OCI-LY3 (cell line): Measurements from ENCODE around the gene SDK1.

Source experiments
- H2AFZ ChIP-seq: fragments of 200-600, 300-600 bp; shearing (Covaris generic); 2 replicates; pipeline ENCODE4 v1.6.0; 2014; ENCODE audit warnings: antibody characterized with exemption, low read depth, low read length
- H3K27ac ChIP-seq: fragments of 200-600, 300-600 bp; sonication (generic); 2 replicates; pipeline ENCODE4 v1.5.1; 2014; ENCODE audit warnings: mild to moderate bottlenecking, low read length, moderate library complexity, mixed read lengths
- H3K27me3 ChIP-seq: fragments of 200-600, 300-600 bp; sonication (generic); 2 replicates; pipeline ENCODE4 v1.6.1; 2014; ENCODE audit warnings: low read depth, low read length, mixed read lengths
- H3K36me3 ChIP-seq: fragments of 200-600, 300-600 bp; sonication (generic); replicated peaks from 2 replicates; pipeline ENCODE3; 2014; ENCODE audit warnings: low read depth, low read length, mixed read lengths
- H3K4me1 ChIP-seq: fragments of 300-600, 200-600 bp; sonication (generic); 2 replicates; pipeline ENCODE4 v1.6.1; 2014; ENCODE audit warnings: low read length, mixed read lengths
- H3K4me2 ChIP-seq: fragments of 200-600, 300-600 bp; sonication (generic); 2 replicates; pipeline ENCODE4 v1.6.1; 2014; ENCODE audit warnings: low read length, mixed read lengths
- H3K4me3 ChIP-seq: fragments of 300-600, 200-600 bp; sonication (generic); 2 replicates; pipeline ENCODE4 v1.5.1; 2014; ENCODE audit warnings: antibody characterized with exemption, mild to moderate bottlenecking, low read length, moderate library complexity
- H3K79me2 ChIP-seq: fragments of 300-600, 200-600 bp; shearing (Covaris generic); 2 replicates; pipeline ENCODE4 v1.6.1; 2014; ENCODE audit warnings: mild to moderate bottlenecking, low read length, mixed read lengths
- H3K9ac ChIP-seq: fragments of 300-600, 200-600 bp; shearing (Covaris generic); 2 replicates; pipeline ENCODE4 v1.6.0; 2014; ENCODE audit warnings: mild to moderate bottlenecking, low read length, moderate library complexity
- H3K9me3 ChIP-seq: fragments of 200-600, 300-600 bp; shearing (Covaris generic); 2 replicates; pipeline ENCODE4 v1.6.1; 2014; ENCODE audit warnings: low read length, mixed read lengths; ENCODE audit not compliant: insufficient read depth
- H4K20me1 ChIP-seq: fragments of 200-600, 300-600 bp; sonication (generic); 2 replicates; pipeline ENCODE4 v1.6.1; 2016; ENCODE audit warnings: low read length, mixed read lengths; ENCODE audit not compliant: insufficient read depth
- CTCF ChIP-seq: fragments of 200-600, 300-600 bp; sonication (generic); IDR thresholded peaks from 2 replicates; pipeline ENCODE4 v1.5.1; 2014; ENCODE audit warnings: antibody characterized with exemption, low read length, low read depth
- EZH2phosphoT487 ChIP-seq: fragments of 200-600 bp; shearing (Covaris generic); IDR thresholded peaks from 2 replicates; pipeline ENCODE4 v1.6.1; 2018; ENCODE audit warnings: antibody characterized with exemption, mixed run types, low read depth

Gene SDK1

GRCh38 chr7:3915337-3915878, 614.4 kb downstream of the SDK1 start:
- Histone ChIP-seq H2AFZ (no peak overlapping the region), H3K36me3 (no peaks in the 10 kb centered on the region), H3K9ac (no peak overlapping the region), H3K4me3 (no peak overlapping the region), H3K79me2 (no peaks in the 10 kb centered on the region), H3K9me3 (no peaks in the 10 kb centered on the region), H3K4me2 (no peak overlapping the region), H3K27ac (no peak overlapping the region), H3K27me3 (no peaks in the 10 kb centered on the region), H4K20me1 (no peaks in the 10 kb centered on the region), H3K4me1 (no peaks in the 10 kb centered on the region)
- TF ChIP-seq CTCF = no peak
- no peak for TF ChIP-seq EZH2phosphoT487

- H2AFZ ChIP-seq = no peak overlapping the region
- TF ChIP-seq CTCF = no peak
- TF ChIP-seq EZH2phosphoT487 = no peak
- H3K27me3 ChIP-seq = no peaks in the 10 kb centered on the region
- no peak overlapping the region for H3K9ac ChIP-seq
- H3K79me2 ChIP-seq = no peaks in the 10 kb centered on the region
- no peaks in the 10 kb centered on the region for H4K20me1 ChIP-seq
- no peaks in the 10 kb centered on the region for H3K36me3 ChIP-seq
- no peaks in the 10 kb centered on the region for H3K9me3 ChIP-seq
- no peak overlapping the region for H3K4me3 ChIP-seq
- no peak overlapping the region for H3K4me2 ChIP-seq
- no peak overlapping the region for H3K27ac ChIP-seq
- no peaks in the 10 kb centered on the region for H3K4me1 ChIP-seq
Observed at GRCh38 chr7:3916146-3916545, 615.1 kb downstream of the SDK1 start.

- Histone ChIP-seq H3K36me3 (no peaks in the 10 kb centered on the region), H3K4me2 (no peak overlapping the region), H3K9me3 (no peaks in the 10 kb centered on the region), H3K27me3 (no peaks in the 10 kb centered on the region), H3K4me1 (no peaks in the 10 kb centered on the region), H3K27ac (no peak overlapping the region), H3K9ac (no peak overlapping the region), H2AFZ (no peak overlapping the region), H3K4me3 (no peak overlapping the region), H4K20me1 (no peaks in the 10 kb centered on the region), H3K79me2 (no peaks in the 10 kb centered on the region)
- TF ChIP-seq CTCF (no peak), EZH2phosphoT487 (no peak)
Observed at GRCh38 chr7:3917436-3917835, 616.4 kb downstream of the SDK1 start.

- H4K20me1 ChIP-seq = no peaks in the 10 kb centered on the region
- TF ChIP-seq EZH2phosphoT487 = no peak
- no peak for TF ChIP-seq CTCF
- H3K27ac ChIP-seq = no peak overlapping the region
- no peak overlapping the region for H3K4me2 ChIP-seq
- no peaks in the 10 kb centered on the region for H3K79me2 ChIP-seq
- no peak overlapping the region for H3K9ac ChIP-seq
- H3K4me1 ChIP-seq = no peaks in the 10 kb centered on the region
- H3K27me3 ChIP-seq = no peaks in the 10 kb centered on the region
- no peak overlapping the region for H2AFZ ChIP-seq
- no peaks in the 10 kb centered on the region for H3K36me3 ChIP-seq
- H3K4me3 ChIP-seq = no peak overlapping the region
- H3K9me3 ChIP-seq = no peaks in the 10 kb centered on the region
Observed at GRCh38 chr7:3918576-3918975, 617.5 kb downstream of the SDK1 start.
